SK-N-SH (cell line): Measurements from ENCODE around the gene KRAS. TPM values are rescaled to one million over a fixed set of nuclear protein-coding genes. Genes with fewer than 3 reads are reported as not detected.
A peak's percentile ranks its signal among the peaks of the same experiment; 100 is the strongest.

Source experiments
- CTCF ChIA-PET: fragments of 300-600, 350-600 bp; formaldehyde crosslinking; extraction: SDS; loops from one replicate; lab custom pipeline; 2021; lab: Yijun Ruan, JAX
- POLR2A ChIA-PET: fragments of 350-600 bp; sonication (Branson Sonifier 250); formaldehyde crosslinking; extraction: SDS; loops from one replicate; lab custom pipeline; 2020; ENCODE audit warnings: antibody characterized with exemption, inconsistent platforms; lab: Yijun Ruan, JAX
- DNase-seq: peaks from one replicate; pipeline ENCODE4 v3.0.0; 2012
- H2AFZ ChIP-seq: fragments of 200-600 bp; sonication (generic); 2 replicates; pipeline ENCODE4 v1.8.1; 2016; ENCODE audit warnings: antibody characterized with exemption, mild to moderate bottlenecking, low read depth
- H3F3A ChIP-seq: fragments of 200-600 bp; sonication (generic); replicated peaks from 2 replicates; pipeline ENCODE3; 2016; ENCODE audit warnings: antibody characterized with exemption, mild to moderate bottlenecking; ENCODE audit not compliant: insufficient read depth
- H3K27ac ChIP-seq, 2 experiments: fragments of 200-500 bp in 1 of 2; fragments of 200-600 bp in 1 of 2; sonication (Bioruptor generic) in 1 of 2; sonication (generic), shearing (Covaris generic) in 1 of 2; 2 replicates each; pipeline versions ENCODE4 v1.5.1 to v1.6.1; 2014 to 2016; ENCODE audit warnings: low read depth in 2 of 2, inconsistent platforms in 1 of 2, low read length in 1 of 2, mild to moderate bottlenecking in 1 of 2, mixed read lengths in 1 of 2
- H3K27me3 ChIP-seq: fragments of 200-600 bp; sonication (generic), shearing (Covaris generic); 2 replicates; pipeline ENCODE4 v1.6.1; 2016; ENCODE audit warnings: mixed run types; ENCODE audit not compliant: insufficient read depth
- H3K36me3 ChIP-seq, 2 experiments: fragments of 200-500 bp in 1 of 2; fragments of 200-600 bp in 1 of 2; sonication (Bioruptor generic) in 1 of 2; sonication (generic) in 1 of 2; replicated peaks in 1 of 2; 2 replicates each; pipeline versions ENCODE3 to v1.5.1; 2014 to 2016; ENCODE audit warnings: low read length in 1 of 2, mild to moderate bottlenecking in 1 of 2; ENCODE audit not compliant: insufficient read depth in 2 of 2, control insufficient read depth in 1 of 2
- H3K4me1 ChIP-seq, 2 experiments: fragments of 200-500 bp in 1 of 2; fragments of 200-600 bp in 1 of 2; sonication (Bioruptor generic) in 1 of 2; sonication (generic), shearing (Covaris generic) in 1 of 2; 2 replicates each; pipeline versions ENCODE4 v1.5.1 to v1.6.1; 2014 to 2016; ENCODE audit warnings: low read depth in 1 of 2, low read length in 1 of 2, mixed run types in 1 of 2; ENCODE audit not compliant: insufficient read depth in 2 of 2, control insufficient read depth in 1 of 2
- H3K4me2 ChIP-seq: fragments of 200-600 bp; sonication (generic), shearing (Covaris generic); 2 replicates; pipeline ENCODE4 v1.6.1; 2017; ENCODE audit warnings: mixed run types
- H3K4me3 ChIP-seq, 2 experiments: fragments of 200-500 bp in 1 of 2; fragments of 200-600 bp in 1 of 2; sonication (Bioruptor generic) in 1 of 2; sonication (generic), shearing (Covaris generic) in 1 of 2; 2 replicates each; pipeline versions ENCODE4 v1.5.1 to v1.8.1; 2014 to 2016; ENCODE audit warnings: low read depth in 2 of 2, inconsistent platforms in 1 of 2, low read length in 1 of 2, mild to moderate bottlenecking in 1 of 2, mixed read lengths in 1 of 2, moderate library complexity in 1 of 2
- H3K79me2 ChIP-seq: fragments of 200-600 bp; sonication (generic); 2 replicates; pipeline ENCODE4 v1.8.1; 2017; ENCODE audit warnings: mild to moderate bottlenecking; ENCODE audit not compliant: insufficient read depth
- H3K9ac ChIP-seq: fragments of 200-600 bp; sonication (generic); 2 replicates; pipeline ENCODE4 v1.6.1; 2017; ENCODE audit warnings: mixed run types
- H3K9me2 ChIP-seq: fragments of 200-600 bp; sonication (generic); 2 replicates; pipeline ENCODE4 v1.6.1; 2017; ENCODE audit warnings: mixed run types
- H3K9me3 ChIP-seq: fragments of 200-600 bp; sonication (generic); 2 replicates; pipeline ENCODE4 v1.6.1; 2017; ENCODE audit warnings: mixed run types, mild to moderate bottlenecking, moderate library complexity
- H4K20me1 ChIP-seq: fragments of 200-600 bp; sonication (generic); 2 replicates; pipeline ENCODE4 v1.6.1; 2017; ENCODE audit warnings: mild to moderate bottlenecking, mixed run types; ENCODE audit not compliant: insufficient read depth
- EZH2phosphoT487 ChIP-seq: fragments of 200-600 bp; sonication (generic); IDR thresholded peaks from 2 replicates; pipeline ENCODE4 v1.6.1; 2017; ENCODE audit warnings: low read depth, mixed run types, mild to moderate bottlenecking, antibody characterized with exemption, moderate library complexity, borderline replicate concordance
- FOXJ3 ChIP-seq: sonication (generic); formaldehyde crosslinking; IDR thresholded peaks from 2 replicates; pipeline ENCODE4 v1.5.1; 2020; ENCODE audit warnings: mild to moderate bottlenecking, missing genetic modification reagents
- FOXM1 ChIP-seq: IDR thresholded peaks from 2 replicates; pipeline ENCODE4 v1.4.0; 2012; ENCODE audit warnings: low read depth, mild to moderate bottlenecking
- GABPA ChIP-seq: IDR thresholded peaks from 2 replicates; pipeline ENCODE4 v1.4.0; 2012; ENCODE audit warnings: low read depth, mild to moderate bottlenecking
- JUND ChIP-seq: IDR thresholded peaks from 2 replicates; pipeline ENCODE4 v1.4.0; 2012
- MXI1 ChIP-seq: IDR thresholded peaks from 2 replicates; pipeline ENCODE4 v1.6.1; 2012; ENCODE audit warnings: mild to moderate bottlenecking, low read depth, low read length, improper control_type of control experiment
- NFIC ChIP-seq: IDR thresholded peaks from 2 replicates; pipeline ENCODE4 v1.4.0; 2012; ENCODE audit warnings: borderline replicate concordance
- NRF1 ChIP-seq: IDR thresholded peaks from 2 replicates; pipeline ENCODE4 v1.6.1; 2012; ENCODE audit warnings: low read depth, mild to moderate bottlenecking, low read length
- RFX5 ChIP-seq: IDR thresholded peaks from 2 replicates; pipeline ENCODE4 v1.6.1; 2012; ENCODE audit warnings: mild to moderate bottlenecking, improper control_type of control experiment, low read length
- SMC3 ChIP-seq: IDR thresholded peaks from 2 replicates; pipeline ENCODE4 v1.6.1; 2012; ENCODE audit warnings: low read depth, low read length, improper control_type of control experiment
- TEAD4 ChIP-seq: IDR thresholded peaks from 2 replicates; pipeline ENCODE4 v1.4.0; 2012; ENCODE audit warnings: mild to moderate bottlenecking, borderline replicate concordance; ENCODE audit not compliant: insufficient read depth
- YY1 ChIP-seq: IDR thresholded peaks from 2 replicates; pipeline ENCODE4 v1.4.0; 2012; ENCODE audit warnings: low read depth, mild to moderate bottlenecking
- WGBS: methylation state at CpG from one replicate; pipeline ENCODE4 v1.1.6; 2017; ENCODE audit warnings: low lambda C conversion rate; 5-methylcytosine and 5-hydroxymethylcytosine counted together
- polyA plus RNA-seq, 3 experiments: library from polyadenylated mRNA; depleted of rRNA; stranded (reverse); fragments of >200 nt; gene quantifications; 2 replicates each; pipeline ENCODE4 v1.2.3, GENCODE V29; 2012
- TF ChIP-seq, protein P1 (sequence below): fragments of 150-350 bp; IDR thresholded peaks from 2 replicates; pipeline ENCODE4 v1.6.1; 2016; ENCODE audit warnings: mild to moderate bottlenecking, low read depth, low read length
- TF ChIP-seq, protein P2 (sequence below): IDR thresholded peaks from 2 replicates; pipeline ENCODE4 v1.4.0; 2012; ENCODE audit warnings: low read depth, borderline replicate concordance
- TF ChIP-seq, protein P3 (sequence below): fragments of 150-350 bp; IDR thresholded peaks from 2 replicates; pipeline ENCODE4 v1.6.1; 2017; ENCODE audit warnings: antibody characterized with exemption, low read length, low read depth, borderline replicate concordance
- TF ChIP-seq, protein P4 (sequence below): IDR thresholded peaks from 2 replicates; pipeline ENCODE4 v1.4.0; 2012; ENCODE audit warnings: low read depth

KRAS gene
- polyA plus RNA-seq, 1 of the 3 experiments (the other 2 are of a cell fraction), result 8.0 TPM

DNA sequence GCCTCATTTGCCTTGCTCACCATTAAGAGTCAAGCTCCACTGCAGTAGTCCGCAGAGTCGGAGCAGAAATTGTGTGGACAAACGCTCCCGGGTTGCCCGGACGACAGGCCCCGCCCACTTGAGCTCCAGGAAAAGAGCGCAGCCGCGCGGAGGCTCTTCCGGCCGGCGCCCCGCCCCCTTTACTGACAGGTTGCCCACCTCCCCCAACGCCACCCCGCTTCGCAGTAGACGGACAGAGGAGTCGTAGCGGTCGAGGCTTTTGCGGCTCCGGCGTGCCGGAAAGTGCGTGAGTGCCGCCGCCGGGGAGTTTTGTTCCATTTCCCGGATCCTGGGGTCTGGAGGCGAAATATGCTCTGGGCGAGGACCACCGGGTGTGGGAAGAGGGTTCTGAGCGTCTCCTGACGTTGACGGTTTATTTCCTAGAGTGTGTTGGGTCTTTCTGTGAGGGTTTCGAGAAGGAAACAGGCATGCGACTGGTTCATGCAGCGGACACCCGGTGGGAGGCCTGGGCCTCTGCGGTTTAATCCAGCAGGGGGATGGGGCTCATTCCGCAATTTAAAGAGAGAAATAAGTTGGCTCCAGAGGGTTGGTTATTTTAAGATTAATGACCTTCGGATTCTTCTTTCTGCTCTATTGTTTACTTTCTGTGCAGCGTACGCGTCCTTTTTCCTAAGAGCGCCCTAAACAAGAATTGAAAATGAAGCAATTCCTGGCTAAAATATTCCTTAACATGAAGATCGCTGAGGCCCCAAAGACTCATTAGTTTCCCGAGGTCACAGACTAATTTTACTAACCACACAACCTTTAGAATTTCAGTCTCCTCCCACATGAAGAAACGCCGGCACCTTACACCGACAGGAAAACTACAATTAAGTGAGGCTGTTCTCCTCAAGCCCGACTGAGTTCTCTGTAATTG is 55.4 kb downstream of the KRAS start, which contains the start of the genes DNAI7 and ETFRF1 (continued):
- TF ChIP-seq MXI1 (peak; percentile 95), NRF1 (peak; percentile 68), GABPA (peak; percentile 68), SMC3 (no peak), JUND (no peak)
- TF ChIP-seq, protein P1, sequence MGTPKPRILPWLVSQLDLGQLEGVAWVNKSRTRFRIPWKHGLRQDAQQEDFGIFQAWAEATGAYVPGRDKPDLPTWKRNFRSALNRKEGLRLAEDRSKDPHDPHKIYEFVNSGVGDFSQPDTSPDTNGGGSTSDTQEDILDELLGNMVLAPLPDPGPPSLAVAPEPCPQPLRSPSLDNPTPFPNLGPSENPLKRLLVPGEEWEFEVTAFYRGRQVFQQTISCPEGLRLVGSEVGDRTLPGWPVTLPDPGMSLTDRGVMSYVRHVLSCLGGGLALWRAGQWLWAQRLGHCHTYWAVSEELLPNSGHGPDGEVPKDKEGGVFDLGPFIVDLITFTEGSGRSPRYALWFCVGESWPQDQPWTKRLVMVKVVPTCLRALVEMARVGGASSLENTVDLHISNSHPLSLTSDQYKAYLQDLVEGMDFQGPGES, result no peak
- TF ChIP-seq, protein P2, sequence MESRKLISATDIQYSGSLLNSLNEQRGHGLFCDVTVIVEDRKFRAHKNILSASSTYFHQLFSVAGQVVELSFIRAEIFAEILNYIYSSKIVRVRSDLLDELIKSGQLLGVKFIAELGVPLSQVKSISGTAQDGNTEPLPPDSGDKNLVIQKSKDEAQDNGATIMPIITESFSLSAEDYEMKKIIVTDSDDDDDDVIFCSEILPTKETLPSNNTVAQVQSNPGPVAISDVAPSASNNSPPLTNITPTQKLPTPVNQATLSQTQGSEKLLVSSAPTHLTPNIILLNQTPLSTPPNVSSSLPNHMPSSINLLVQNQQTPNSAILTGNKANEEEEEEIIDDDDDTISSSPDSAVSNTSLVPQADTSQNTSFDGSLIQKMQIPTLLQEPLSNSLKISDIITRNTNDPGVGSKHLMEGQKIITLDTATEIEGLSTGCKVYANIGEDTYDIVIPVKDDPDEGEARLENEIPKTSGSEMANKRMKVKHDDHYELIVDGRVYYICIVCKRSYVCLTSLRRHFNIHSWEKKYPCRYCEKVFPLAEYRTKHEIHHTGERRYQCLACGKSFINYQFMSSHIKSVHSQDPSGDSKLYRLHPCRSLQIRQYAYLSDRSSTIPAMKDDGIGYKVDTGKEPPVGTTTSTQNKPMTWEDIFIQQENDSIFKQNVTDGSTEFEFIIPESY, result no peak
- TF ChIP-seq, protein P3, sequence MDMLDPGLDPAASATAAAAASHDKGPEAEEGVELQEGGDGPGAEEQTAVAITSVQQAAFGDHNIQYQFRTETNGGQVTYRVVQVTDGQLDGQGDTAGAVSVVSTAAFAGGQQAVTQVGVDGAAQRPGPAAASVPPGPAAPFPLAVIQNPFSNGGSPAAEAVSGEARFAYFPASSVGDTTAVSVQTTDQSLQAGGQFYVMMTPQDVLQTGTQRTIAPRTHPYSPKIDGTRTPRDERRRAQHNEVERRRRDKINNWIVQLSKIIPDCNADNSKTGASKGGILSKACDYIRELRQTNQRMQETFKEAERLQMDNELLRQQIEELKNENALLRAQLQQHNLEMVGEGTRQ, result no peak

DNA sequence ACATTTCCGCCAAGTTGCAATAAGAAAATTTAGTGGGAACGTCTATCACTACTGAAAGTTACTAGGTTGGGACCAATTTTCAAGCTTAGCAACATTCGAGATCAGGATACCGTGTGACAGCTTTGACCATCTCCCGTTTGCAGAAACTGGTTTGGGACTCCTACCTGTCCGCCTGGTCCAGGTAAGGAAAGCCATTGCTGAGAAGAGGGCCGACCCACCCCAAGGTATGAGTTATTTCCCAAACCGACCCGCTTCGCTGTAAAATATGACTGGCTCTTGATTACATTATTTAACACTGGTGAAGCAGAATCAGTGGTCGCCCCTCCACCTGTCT is 56.0 kb downstream of the KRAS start:
- Histone ChIP-seq H3K9me2 (no peaks in the 10 kb centered on the region), H2AFZ (peak overlapping the region; percentile 74; the same call in 1 of the 2 replicates), H3K27me3 (no peaks in the 10 kb centered on the region), H3K4me3 (peak overlapping the region; percentile 71 to 89), H3K36me3 (no peaks in the 10 kb centered on the region), H3K4me1 (peaks cover under 1 to 2% of the 10 kb centered on the region in 2 experiments; a peak in 2 of 4 replicates), H4K20me1 (no peaks in the 10 kb centered on the region), H3K79me2 (peaks cover 13% of the 10 kb centered on the region; the same call in 1 of the 2 replicates), H3K4me2 (peak overlapping the region; percentile 88), H3K9me3 (no peaks in the 10 kb centered on the region), H3K27ac (peak overlapping the region; percentile 18 to 94; a peak in 2 of 4 replicates), H3K9ac (peak overlapping the region; percentile 82), H3F3A (peaks cover 18% of the 10 kb centered on the region)
- 8% methylated on average over 11 of the region's 11 CpGs for WGBS
- POLR2A ChIA-PET, result interaction anchor here (1.0 to 1.4 kb wide), 2 partner anchors 10 to 193 kb away, joined by 4 read pairs; no protein-coding TSS in a partner anchor
- DNase-seq, result no peak
- CTCF ChIA-PET, result interaction anchor here (1.1 to 1.9 kb wide), 4 partner anchors 15 to 537 kb away, joined by 3 to 5 read pairs (median 4); no protein-coding TSS in a partner anchor
- TF ChIP-seq YY1 (no peak), EZH2phosphoT487 (no peak), TEAD4 (no peak), FOXJ3 (CRISPR knock-in tag) (no peak), FOXM1 (no peak), RFX5 (no peak), NFIC (no peak), SMC3 (no peak)
- TF ChIP-seq, protein P3, result no peak
- TF ChIP-seq, protein P2, result no peak
- TF ChIP-seq, protein P4, sequence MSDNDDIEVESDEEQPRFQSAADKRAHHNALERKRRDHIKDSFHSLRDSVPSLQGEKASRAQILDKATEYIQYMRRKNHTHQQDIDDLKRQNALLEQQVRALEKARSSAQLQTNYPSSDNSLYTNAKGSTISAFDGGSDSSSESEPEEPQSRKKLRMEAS, result no peak
